ENCODE data around the gene HENMT1.

Gene HENMT1

DNA sequence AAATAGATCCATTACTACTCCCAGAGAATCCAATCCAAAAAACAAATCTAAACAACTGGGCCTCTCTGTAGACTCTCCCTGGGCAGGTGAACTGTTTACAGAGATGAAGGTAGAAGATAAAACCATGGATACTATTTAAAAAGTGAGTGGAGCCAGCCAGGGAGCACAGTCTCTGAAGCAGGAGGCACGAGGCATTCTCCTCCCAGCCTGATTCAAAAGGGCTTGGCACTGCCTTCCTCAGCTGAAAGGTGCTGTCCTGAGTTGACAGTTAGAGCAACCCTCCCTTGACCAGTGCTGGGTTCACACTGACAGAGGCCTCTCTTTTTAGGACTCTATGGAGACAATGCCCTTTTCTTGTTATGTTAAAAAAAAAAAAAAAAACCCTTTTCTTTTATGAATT, 36.8 kb downstream of the HENMT1 start (continued):
- TF ChIP-seq, protein P1, sequence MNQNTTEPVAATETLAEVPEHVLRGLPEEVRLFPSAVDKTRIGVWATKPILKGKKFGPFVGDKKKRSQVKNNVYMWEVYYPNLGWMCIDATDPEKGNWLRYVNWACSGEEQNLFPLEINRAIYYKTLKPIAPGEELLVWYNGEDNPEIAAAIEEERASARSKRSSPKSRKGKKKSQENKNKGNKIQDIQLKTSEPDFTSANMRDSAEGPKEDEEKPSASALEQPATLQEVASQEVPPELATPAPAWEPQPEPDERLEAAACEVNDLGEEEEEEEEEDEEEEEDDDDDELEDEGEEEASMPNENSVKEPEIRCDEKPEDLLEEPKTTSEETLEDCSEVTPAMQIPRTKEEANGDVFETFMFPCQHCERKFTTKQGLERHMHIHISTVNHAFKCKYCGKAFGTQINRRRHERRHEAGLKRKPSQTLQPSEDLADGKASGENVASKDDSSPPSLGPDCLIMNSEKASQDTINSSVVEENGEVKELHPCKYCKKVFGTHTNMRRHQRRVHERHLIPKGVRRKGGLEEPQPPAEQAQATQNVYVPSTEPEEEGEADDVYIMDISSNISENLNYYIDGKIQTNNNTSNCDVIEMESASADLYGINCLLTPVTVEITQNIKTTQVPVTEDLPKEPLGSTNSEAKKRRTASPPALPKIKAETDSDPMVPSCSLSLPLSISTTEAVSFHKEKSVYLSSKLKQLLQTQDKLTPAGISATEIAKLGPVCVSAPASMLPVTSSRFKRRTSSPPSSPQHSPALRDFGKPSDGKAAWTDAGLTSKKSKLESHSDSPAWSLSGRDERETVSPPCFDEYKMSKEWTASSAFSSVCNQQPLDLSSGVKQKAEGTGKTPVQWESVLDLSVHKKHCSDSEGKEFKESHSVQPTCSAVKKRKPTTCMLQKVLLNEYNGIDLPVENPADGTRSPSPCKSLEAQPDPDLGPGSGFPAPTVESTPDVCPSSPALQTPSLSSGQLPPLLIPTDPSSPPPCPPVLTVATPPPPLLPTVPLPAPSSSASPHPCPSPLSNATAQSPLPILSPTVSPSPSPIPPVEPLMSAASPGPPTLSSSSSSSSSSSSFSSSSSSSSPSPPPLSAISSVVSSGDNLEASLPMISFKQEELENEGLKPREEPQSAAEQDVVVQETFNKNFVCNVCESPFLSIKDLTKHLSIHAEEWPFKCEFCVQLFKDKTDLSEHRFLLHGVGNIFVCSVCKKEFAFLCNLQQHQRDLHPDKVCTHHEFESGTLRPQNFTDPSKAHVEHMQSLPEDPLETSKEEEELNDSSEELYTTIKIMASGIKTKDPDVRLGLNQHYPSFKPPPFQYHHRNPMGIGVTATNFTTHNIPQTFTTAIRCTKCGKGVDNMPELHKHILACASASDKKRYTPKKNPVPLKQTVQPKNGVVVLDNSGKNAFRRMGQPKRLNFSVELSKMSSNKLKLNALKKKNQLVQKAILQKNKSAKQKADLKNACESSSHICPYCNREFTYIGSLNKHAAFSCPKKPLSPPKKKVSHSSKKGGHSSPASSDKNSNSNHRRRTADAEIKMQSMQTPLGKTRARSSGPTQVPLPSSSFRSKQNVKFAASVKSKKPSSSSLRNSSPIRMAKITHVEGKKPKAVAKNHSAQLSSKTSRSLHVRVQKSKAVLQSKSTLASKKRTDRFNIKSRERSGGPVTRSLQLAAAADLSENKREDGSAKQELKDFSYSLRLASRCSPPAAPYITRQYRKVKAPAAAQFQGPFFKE (tag by site-specific recombination; IDR thresholded peaks at IDR 0.05; ENCODE audit: borderline replicate concordance), result no peak
- TF ChIP-seq, protein P2, sequence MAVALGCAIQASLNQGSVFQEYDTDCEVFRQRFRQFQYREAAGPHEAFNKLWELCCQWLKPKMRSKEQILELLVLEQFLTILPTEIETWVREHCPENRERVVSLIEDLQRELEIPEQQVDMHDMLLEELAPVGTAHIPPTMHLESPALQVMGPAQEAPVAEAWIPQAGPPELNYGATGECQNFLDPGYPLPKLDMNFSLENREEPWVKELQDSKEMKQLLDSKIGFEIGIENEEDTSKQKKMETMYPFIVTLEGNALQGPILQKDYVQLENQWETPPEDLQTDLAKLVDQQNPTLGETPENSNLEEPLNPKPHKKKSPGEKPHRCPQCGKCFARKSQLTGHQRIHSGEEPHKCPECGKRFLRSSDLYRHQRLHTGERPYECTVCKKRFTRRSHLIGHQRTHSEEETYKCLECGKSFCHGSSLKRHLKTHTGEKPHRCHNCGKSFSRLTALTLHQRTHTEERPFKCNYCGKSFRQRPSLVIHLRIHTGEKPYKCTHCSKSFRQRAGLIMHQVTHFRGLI (tag by site-specific recombination; IDR thresholded peaks at IDR 0.05), result no peak
- TF ChIP-seq ZNF155 (tag by site-specific recombination; IDR thresholded peaks at IDR 0.05), result no peak
- no peak for TF ChIP-seq ZNF175 (tag by site-specific recombination; IDR thresholded peaks at IDR 0.05)
- TF ChIP-seq TCF7L2 (IDR thresholded peaks at IDR 0.05; ENCODE audit: borderline replicate concordance, low read depth, low read length), result no peak

DNA sequence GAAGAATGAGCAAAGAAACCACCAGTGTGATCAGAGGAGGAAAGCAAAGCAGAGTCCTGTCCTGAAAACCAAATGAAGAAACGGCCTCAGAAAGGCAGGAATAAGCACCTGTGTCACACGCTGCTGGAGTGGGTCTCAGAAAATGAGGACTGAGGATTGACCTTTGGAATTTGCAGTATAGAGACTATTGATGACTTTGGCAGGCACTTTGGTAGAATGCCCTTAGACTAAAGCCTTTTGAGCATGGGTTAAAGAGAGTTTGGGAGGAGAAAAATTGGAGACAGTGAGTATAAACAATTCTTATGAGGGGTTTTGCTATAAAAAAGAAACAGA, 43.2 kb downstream of the HENMT1 start:
- no peak overlapping the region for H3K4me3 ChIP-seq (ENCODE audit: low read depth, low read length)
- ChIA-PET POLR2A (no interaction called here), CTCF (no interaction called here)
- TF ChIP-seq ZNF426 (tag by site-specific recombination; IDR thresholded peaks at IDR 0.05) (no peak), ZNF624 (tag by site-specific recombination; IDR thresholded peaks at IDR 0.05) (no peak), FEZF1 (tag by site-specific recombination; IDR thresholded peaks at IDR 0.05) (no peak), ZNF600 (tag by site-specific recombination; IDR thresholded peaks at IDR 0.05) (no peak), ZNF138 (tag by site-specific recombination; IDR thresholded peaks at IDR 0.05; ENCODE audit: borderline replicate concordance) (no peak), ZSCAN30 (tag by site-specific recombination; IDR thresholded peaks at IDR 0.05) (no peak), BCL11B (tag by site-specific recombination; IDR thresholded peaks at IDR 0.05; ENCODE audit: low read depth) (no peak), ZNF23 (tag by site-specific recombination; IDR thresholded peaks at IDR 0.05; ENCODE audit: borderline replicate concordance) (no peak), ZNF514 (tag by site-specific recombination; IDR thresholded peaks at IDR 0.05) (no peak), HOXD13 (CRISPR knock-in tag; IDR thresholded peaks at IDR 0.05; ENCODE audit: borderline replicate concordance) (no peak), ZNF658 (tag by site-specific recombination; IDR thresholded peaks at IDR 0.05) (no peak), OSR2 (tag by site-specific recombination; IDR thresholded peaks at IDR 0.05) (no peak), SCRT2 (tag by site-specific recombination; IDR thresholded peaks at IDR 0.05) (no peak), ZBTB17 (tag by site-specific recombination; IDR thresholded peaks at IDR 0.05) (no peak)
- TF ChIP-seq, protein P3, sequence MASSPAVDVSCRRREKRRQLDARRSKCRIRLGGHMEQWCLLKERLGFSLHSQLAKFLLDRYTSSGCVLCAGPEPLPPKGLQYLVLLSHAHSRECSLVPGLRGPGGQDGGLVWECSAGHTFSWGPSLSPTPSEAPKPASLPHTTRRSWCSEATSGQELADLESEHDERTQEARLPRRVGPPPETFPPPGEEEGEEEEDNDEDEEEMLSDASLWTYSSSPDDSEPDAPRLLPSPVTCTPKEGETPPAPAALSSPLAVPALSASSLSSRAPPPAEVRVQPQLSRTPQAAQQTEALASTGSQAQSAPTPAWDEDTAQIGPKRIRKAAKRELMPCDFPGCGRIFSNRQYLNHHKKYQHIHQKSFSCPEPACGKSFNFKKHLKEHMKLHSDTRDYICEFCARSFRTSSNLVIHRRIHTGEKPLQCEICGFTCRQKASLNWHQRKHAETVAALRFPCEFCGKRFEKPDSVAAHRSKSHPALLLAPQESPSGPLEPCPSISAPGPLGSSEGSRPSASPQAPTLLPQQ (tag by site-specific recombination; IDR thresholded peaks at IDR 0.05), result no peak
- TF ChIP-seq, protein P4, sequence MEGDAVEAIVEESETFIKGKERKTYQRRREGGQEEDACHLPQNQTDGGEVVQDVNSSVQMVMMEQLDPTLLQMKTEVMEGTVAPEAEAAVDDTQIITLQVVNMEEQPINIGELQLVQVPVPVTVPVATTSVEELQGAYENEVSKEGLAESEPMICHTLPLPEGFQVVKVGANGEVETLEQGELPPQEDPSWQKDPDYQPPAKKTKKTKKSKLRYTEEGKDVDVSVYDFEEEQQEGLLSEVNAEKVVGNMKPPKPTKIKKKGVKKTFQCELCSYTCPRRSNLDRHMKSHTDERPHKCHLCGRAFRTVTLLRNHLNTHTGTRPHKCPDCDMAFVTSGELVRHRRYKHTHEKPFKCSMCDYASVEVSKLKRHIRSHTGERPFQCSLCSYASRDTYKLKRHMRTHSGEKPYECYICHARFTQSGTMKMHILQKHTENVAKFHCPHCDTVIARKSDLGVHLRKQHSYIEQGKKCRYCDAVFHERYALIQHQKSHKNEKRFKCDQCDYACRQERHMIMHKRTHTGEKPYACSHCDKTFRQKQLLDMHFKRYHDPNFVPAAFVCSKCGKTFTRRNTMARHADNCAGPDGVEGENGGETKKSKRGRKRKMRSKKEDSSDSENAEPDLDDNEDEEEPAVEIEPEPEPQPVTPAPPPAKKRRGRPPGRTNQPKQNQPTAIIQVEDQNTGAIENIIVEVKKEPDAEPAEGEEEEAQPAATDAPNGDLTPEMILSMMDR (tag by site-specific recombination; IDR thresholded peaks at IDR 0.05), result no peak
- TF ChIP-seq, protein P2 (tag by site-specific recombination; IDR thresholded peaks at IDR 0.05), result no peak
- TF ChIP-seq, protein P5, sequence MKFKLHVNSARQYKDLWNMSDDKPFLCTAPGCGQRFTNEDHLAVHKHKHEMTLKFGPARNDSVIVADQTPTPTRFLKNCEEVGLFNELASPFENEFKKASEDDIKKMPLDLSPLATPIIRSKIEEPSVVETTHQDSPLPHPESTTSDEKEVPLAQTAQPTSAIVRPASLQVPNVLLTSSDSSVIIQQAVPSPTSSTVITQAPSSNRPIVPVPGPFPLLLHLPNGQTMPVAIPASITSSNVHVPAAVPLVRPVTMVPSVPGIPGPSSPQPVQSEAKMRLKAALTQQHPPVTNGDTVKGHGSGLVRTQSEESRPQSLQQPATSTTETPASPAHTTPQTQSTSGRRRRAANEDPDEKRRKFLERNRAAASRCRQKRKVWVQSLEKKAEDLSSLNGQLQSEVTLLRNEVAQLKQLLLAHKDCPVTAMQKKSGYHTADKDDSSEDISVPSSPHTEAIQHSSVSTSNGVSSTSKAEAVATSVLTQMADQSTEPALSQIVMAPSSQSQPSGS (tag by site-specific recombination; IDR thresholded peaks at IDR 0.05; ENCODE audit: low read depth), result no peak
- H3K36me3 ChIP-seq (ENCODE audit: control insufficient read depth in 2 of 2, insufficient read depth in 1 of 2, low read length in 2 of 2), result peaks cover 0 to 3% of the 10 kb centered on the region in 2 experiments; a peak in 2 of 3 replicates
- H3K27ac ChIP-seq (ENCODE audit: extremely low read depth, low read depth, low read length), result no peak overlapping the region
- H3K4me1 ChIP-seq (ENCODE audit: control insufficient read depth, insufficient read depth, low read length), result no peaks in the 10 kb centered on the region
- no peaks in the 10 kb centered on the region for H3K9me3 ChIP-seq (ENCODE audit: control insufficient read depth, insufficient read depth, low read depth, low read length)

All from HEK293 (cell line).